Measurements from ENCODE around the gene JAG2.

JAG2 gene

DNA sequence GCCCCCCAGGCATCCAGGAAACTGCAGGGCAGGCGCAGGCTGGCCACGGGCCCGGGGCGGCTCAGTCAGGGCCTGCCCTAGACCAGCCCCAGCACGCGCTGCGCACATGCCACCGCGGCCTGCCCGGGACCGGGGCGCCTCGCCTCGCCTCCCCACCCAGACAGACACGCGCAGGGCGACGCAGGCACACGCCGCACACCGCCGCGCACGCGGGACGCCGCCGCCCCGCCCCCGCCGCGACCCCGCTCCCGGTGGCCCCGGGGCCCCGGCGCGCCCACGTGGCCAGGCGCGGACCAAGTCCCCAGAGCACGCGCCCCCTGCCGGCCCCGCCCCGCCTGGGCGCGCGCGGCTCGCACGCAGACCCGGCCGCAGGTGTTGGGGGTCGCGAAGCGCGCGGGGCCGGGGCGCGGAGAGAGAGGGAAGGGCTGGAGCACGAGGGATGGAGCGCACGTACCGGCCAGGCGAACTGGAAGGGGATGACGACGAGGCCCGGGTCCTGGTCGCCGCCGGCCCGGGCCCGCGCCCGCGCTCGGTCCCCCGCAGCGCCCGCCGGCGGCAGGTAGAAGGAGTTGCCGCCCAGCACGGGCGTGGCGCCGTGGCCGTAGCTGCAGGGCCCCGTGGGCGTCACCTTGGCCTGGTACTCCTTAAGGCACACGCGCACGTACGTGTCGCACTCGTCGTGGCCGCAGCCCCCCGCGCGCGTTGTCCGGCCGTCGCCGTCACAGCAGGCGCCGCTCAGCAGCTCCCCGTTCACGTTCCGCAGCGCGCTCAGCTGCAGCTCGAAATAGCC lies 1.1 kb downstream of the JAG2 start:
- DNase-seq (ENCODE audit: low read depth in 1 of 2, low spot score in 1 of 2): no peak

GRCh38 chr14:105166571-105167302 lies 1.8 kb downstream of the JAG2 start:
- DNase-seq (ENCODE audit: low read depth in 1 of 2, low spot score in 1 of 2): no peak

DNA sequence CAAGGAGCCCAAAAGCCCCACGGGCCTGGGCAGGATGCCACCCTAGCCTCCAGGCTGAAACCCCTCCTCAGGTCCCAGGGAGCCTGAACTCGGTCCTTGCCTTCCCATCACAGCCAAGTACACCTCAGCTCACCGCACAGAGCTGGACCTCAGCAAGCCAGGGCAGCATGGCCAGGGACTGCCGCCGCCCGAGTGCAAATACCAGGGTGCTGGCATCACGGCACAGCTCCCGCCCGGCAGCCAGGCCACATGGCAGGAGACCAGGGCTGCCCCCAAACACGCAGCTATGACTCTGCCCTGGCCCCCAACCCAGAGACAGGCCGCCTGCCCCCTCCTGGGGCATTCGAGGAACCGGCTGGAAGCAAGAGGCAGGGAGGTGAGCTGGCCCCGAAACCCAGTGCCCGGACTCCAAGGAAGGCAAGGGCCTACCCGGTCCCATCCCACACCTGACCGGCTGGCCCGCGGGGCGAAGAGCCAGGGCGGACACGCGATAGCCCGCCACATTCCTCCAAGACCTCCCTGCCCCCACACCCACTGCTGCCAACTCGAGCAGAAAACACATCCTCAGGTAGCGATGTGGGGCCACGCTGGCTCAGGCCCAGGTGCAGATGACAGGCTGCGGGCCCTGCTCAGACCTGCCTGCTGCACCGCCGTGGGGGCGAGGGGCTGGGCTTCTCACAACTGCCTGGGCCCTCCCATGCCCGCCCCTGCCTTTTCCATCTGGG lies 2.7 kb downstream of the JAG2 start:
- no peak for DNase-seq (ENCODE audit: low read depth in 1 of 2, low spot score in 1 of 2)

GRCh38 chr14:105165134-105165704 lies 3.4 kb downstream of the JAG2 start:
- no peak for DNase-seq (ENCODE audit: low read depth in 1 of 2, low spot score in 1 of 2)

GRCh38 chr14:105163040-105163742 lies 5.4 kb downstream of the JAG2 start:
- no peak for DNase-seq (ENCODE audit: low read depth in 1 of 2, low spot score in 1 of 2)

DNA sequence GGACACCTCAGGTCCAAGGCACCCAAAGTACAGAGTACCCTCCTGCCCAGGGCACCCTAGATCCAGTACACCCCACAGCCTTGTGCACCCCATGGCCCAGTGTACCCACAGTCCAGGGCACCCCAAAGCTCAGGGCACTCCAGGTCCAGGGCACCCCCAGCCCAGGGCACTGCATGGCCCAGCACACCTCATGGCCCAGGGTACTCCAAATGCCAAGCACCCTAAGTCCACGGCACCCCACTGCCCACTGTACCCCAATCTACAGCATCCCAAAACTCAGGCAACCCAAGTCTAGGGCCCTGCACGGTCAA lies 6.0 kb downstream of the JAG2 start:
- no peak for DNase-seq (ENCODE audit: low read depth in 1 of 2, low spot score in 1 of 2)

DNA sequence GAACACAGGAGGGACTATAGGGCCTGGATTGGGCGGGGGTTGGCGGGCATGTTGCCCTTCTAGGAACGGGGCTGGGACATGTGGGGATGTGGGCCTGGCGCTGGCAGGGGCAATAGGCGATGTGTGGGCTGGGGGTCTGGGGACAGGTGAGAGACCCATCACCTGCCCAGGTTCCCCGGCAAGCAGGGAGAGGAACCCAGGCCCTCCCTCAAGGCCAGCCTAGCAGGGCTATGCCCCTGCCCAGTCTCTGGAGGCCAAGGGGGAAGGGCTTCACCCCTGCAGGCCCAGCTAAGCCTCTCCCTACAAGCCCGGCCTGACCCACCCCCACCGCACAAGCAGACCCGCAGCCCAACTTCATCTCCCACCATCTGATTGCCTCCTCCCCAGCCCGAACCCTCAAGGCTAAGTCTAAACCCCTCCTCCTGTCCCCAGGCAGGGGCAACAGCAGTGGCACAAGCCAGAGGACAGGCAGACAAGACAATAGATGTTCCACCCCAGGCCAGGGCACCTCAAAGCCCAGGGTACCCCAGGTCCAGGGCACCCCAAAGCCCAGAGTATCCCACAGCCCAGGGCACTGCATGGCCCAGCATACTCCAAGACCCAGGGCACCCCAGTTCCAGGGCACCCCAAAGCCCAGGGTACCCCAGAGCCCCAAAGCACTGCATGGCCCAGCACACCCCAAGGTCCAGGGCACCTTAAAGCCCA lies 6.5 kb downstream of the JAG2 start:
- no peak for DNase-seq (ENCODE audit: low read depth in 1 of 2, low spot score in 1 of 2)

DNA sequence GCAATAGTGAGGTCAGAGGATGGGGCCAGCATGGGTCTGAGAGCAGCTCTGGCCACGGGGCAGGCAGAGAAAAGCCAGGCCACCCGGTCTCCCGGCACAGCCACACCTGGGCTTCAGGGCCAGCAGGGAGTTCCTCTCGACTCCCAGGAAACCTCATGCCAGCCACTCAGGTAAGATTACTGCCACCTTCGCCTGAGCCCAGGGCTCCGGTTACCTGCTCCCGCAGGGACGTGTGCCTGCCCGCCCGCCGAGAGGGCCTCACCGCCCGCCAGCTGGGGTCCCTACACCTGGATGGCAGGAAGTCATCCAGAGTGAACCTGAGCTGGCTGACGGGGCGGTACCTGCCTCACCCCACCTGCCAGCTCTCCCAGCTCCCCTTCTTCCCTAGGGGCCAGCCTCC lies 7.3 kb downstream of the JAG2 start:
- no peak for DNase-seq (ENCODE audit: low read depth in 1 of 2, low spot score in 1 of 2)

DNA sequence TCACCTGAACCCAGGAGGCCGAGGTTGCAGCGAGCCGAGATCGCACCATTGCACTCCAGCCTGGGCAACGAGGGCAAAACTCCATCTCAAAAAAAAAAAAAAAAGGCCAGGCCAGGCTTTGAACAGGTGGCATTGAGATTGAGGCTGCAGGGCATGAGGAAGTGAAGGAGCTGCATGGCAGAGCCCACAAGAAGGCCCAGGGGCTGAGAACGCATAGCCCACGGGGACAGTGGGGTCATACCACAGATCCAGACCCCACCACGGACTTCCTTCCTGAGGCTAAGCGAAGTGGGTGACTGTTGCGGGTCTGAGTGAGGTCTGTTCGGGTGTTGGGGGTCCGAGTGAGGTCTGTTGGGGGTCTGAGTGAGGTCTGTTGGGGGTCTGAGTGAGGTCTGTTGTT lies 7.8 kb downstream of the JAG2 start:
- DNase-seq (ENCODE audit: low read depth in 1 of 2, low spot score in 1 of 2): no peak

DNA sequence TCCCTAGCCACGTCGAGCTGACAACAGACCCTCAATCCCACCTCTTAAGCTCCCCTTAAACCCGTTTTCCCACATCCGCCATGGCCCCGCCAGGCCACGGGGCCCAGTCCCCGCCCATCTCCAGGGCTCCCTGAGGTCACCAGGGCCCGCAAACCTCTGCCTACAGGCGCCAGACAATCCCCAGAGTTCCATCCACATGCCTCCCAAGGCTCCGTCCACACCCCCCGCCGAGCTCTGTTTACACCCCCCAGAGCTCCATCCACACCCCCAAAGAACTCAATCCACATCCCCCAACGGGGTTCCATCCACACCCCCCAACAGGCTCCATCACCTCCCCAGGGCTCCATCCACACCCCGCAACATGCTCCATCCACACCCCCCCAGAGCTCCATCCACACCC lies 9.2 kb downstream of the JAG2 start:
- no peak for DNase-seq (ENCODE audit: low read depth in 1 of 2, low spot score in 1 of 2)

GRCh38 chr14:105158794-105159193 lies 9.8 kb downstream of the JAG2 start:
- no peak for DNase-seq (ENCODE audit: low read depth in 1 of 2, low spot score in 1 of 2)

- DNase-seq (ENCODE audit: low read depth in 1 of 2, low spot score in 1 of 2): no peak
Measured at GRCh38 chr14:105157872-105158271, 10.7 kb downstream of the JAG2 start.

GRCh38 chr14:105156414-105157375 lies 11.9 kb downstream of the JAG2 start:
- no peak for DNase-seq (ENCODE audit: low read depth in 1 of 2, low spot score in 1 of 2)

DNA sequence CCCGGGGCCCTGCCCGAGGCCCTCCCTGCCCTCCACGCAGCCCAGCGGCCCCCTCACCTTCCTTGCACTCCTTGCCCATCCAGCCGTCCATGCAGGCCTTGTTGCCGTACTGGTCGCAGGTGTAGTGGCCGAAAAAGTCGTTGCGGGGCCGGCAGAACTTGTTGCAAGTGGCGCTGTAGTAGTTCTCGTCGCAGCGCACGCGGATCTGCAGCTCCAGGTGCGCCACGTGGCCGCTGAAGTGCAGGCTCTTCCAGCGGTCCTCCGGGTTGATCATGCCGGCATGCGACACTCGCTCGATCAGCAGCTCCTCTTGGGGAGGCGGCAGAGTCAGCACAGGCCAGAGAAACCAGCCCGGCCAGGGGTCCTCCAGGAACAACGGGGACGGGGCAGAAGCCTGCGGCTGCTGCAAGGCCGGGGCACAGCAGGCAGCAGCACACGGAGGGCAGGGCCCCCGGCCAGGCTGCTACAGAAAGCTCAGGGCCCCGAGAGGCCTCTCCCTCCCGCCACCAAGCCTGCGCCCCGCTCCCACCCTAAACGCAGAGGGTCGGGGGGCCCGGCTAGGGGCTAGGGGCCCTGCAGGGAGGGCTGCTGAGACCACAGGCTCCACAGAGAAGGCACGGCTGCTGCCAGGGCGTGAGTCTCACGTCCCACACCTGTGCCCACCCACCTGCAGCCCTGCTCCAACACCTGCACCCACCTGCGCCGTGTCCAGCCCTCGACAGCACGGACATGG lies 12.7 kb downstream of the JAG2 start:
- DNase-seq (ENCODE audit: low read depth in 1 of 2, low spot score in 1 of 2): no peak

- no peak for DNase-seq (ENCODE audit: low read depth in 1 of 2, low spot score in 1 of 2)
Measured at GRCh38 chr14:105155071-105155651, 13.4 kb downstream of the JAG2 start.

- no peak for DNase-seq (ENCODE audit: low read depth in 1 of 2, low spot score in 1 of 2)
Measured at GRCh38 chr14:105154476-105154871, 14.1 kb downstream of the JAG2 start.

GRCh38 chr14:105153739-105154475 lies 14.7 kb downstream of the JAG2 start:
- DNase-seq (ENCODE audit: low read depth in 1 of 2, low spot score in 1 of 2): no peak

- DNase-seq (ENCODE audit: low read depth in 1 of 2, low spot score in 1 of 2): no peak
Measured at GRCh38 chr14:105153331-105153731, 15.2 kb downstream of the JAG2 start.

Data from activated T-helper 1 cell treated with anti-CD3 and anti-CD28 coated beads, Interleukin-2, amount 50 U/mL, for 16 hours (primary cell).